ENCODE measurements around the gene PRSS16. TPM values are rescaled to one million over a fixed set of nuclear protein-coding genes. Genes with fewer than 3 reads are reported as not detected.

Gene PRSS16
- total and polyA plus RNA-seq, 9 of the 15 experiments (the other 6 are each of a cell fraction or from before 2014, with no cell fraction given): 4.5 to 21.3 (median 12.1) TPM

GRCh38 chr6:27206806-27207205 is 40.7 kb upstream of the PRSS16 start:
- Histone ChIP-seq H2AFZ (ENCODE audit: low read depth, low read length) (peak overlapping the region; percentile 84), H3K27me3 (ENCODE audit: control insufficient read depth in 2 of 2, insufficient read depth in 2 of 2, low read length in 2 of 2) (no peaks in the 10 kb centered on the region), H3K4me3 (no peak overlapping the region), H3K9me3 (replicated peaks; ENCODE audit: control insufficient read depth, insufficient read depth, low read depth, low read length) (no peaks in the 10 kb centered on the region), H4K20me1 (replicated peaks; ENCODE audit: control insufficient read depth, insufficient read depth, low read length) (no peaks in the 10 kb centered on the region), H3K9ac (ENCODE audit: insufficient read depth in 1 of 2, low read depth in 2 of 2, low read length in 2 of 2) (peak overlapping the region in 1 of 2 experiments; percentile 41; a peak in 1 of 4 replicates), H3K27ac (ENCODE audit: extremely low read depth, low read depth, low read length) (no peak overlapping the region), H3K4me1 (replicated peaks in 1 of 2; ENCODE audit: control insufficient read depth in 2 of 2, insufficient read depth in 2 of 2, low read length in 2 of 2) (peaks cover 6 to 8% of the 10 kb centered on the region in 2 experiments; a peak in 3 of 5 replicates), H3K4me2 (ENCODE audit: insufficient read depth, low read length) (peak overlapping the region; percentile 64; the same call in 1 of the 2 replicates), H3K9me1 (ENCODE audit: control insufficient read depth, insufficient read depth, low read length) (no peaks in the 10 kb centered on the region), H3K79me2 (ENCODE audit: control insufficient read depth, insufficient read depth, low read length) (no peaks in the 10 kb centered on the region), H3K36me3 (ENCODE audit: control insufficient read depth, insufficient read depth, low read length) (no peaks in the 10 kb centered on the region)
- FAIRE-seq (no peak), ATAC-seq (no peak), DNase-seq (ENCODE audit: extremely low read depth in 1 of 4, low spot score in 3 of 4) (no peak)
- intact Hi-C loops (cut with micrococcal nuclease): no loop called here
- CTCF ChIA-PET (ENCODE audit: low intra/inter-chr PET ratio): interaction anchor here (0.6 kb wide), 1 partner anchor 18 kb away, joined by 3 read pairs; no protein-coding TSS in a partner anchor
- TF ChIP-seq C11orf30 (IDR thresholded peaks at IDR 0.05; ENCODE audit: low read depth) (peak; percentile 49), ATF4 (CRISPR knock-in tag; IDR thresholded peaks at IDR 0.05) (no peak), SPI1 (IDR thresholded peaks at IDR 0.05; ENCODE audit: borderline replicate concordance, low read depth, low read length) (no peak), NCOA2 (IDR thresholded peaks at IDR 0.05; ENCODE audit: partially characterized antibody in 2 of 2) (no peak), ATF6 (CRISPR knock-in tag; IDR thresholded peaks at IDR 0.05) (no peak), ZNF316 (IDR thresholded peaks at IDR 0.05) (peak; percentile 65)
- no TSS peak for BruUV-seq (replicated peaks)
- POLR2A ChIA-PET: interaction anchor here (0.7 to 2.2 kb wide), 9 partner anchors 11 to 630 kb away, joined by 3 to 9 read pairs (median 4); no protein-coding TSS in a partner anchor
- in situ Hi-C loops (cut with MboI): no loop called here

Measured in K562 (cell line).